HG02678 (cell line): ENCODE results near the gene RTP5.

Experiments used
- ATAC-seq: cut with Tn5 transposase; IDR thresholded peaks from one replicate; pipeline ENCODE4 v1.9.1; 2021; ENCODE audit warnings: mild to moderate bottlenecking, moderate library complexity; ENCODE audit not compliant: unreplicated experiment

The RTP5 gene

GRCh38 chr2:241885946-241886643, 16.6 kb downstream of the RTP5 start:
- no peak for ATAC-seq

GRCh38 chr2:241886840-241887447, 17.4 kb downstream of the RTP5 start:
- ATAC-seq = no peak

GRCh38 chr2:241887806-241888522, 18.4 kb downstream of the RTP5 start:
- ATAC-seq = no peak

GRCh38 chr2:241888641-241889040, 19.1 kb downstream of the RTP5 start:
- ATAC-seq = no peak

- ATAC-seq = no peak
Observed at GRCh38 chr2:241890524-241891235, 21.2 kb downstream of the RTP5 start.

GRCh38 chr2:241891315-241891987, 21.9 kb downstream of the RTP5 start:
- no peak for ATAC-seq

GRCh38 chr2:241891988-241892298, 22.4 kb downstream of the RTP5 start:
- no peak for ATAC-seq

GRCh38 chr2:241892299-241893137, 23.0 kb downstream of the RTP5 start:
- no peak for ATAC-seq

- no peak for ATAC-seq
Observed at GRCh38 chr2:241893265-241893664, 23.7 kb downstream of the RTP5 start.

GRCh38 chr2:241894056-241894641, 24.6 kb downstream of the RTP5 start:
- no peak for ATAC-seq

GRCh38 chr2:241894681-241895426, 25.3 kb downstream of the RTP5 start:
- ATAC-seq = no peak

- ATAC-seq = no peak
Observed at GRCh38 chr2:241895427-241895711, 25.8 kb downstream of the RTP5 start.

GRCh38 chr2:241895712-241896641, 26.4 kb downstream of the RTP5 start:
- ATAC-seq = no peak

- no peak for ATAC-seq
Observed at GRCh38 chr2:241896746-241897201, 27.2 kb downstream of the RTP5 start.

GRCh38 chr2:241897231-241897916, 27.8 kb downstream of the RTP5 start:
- ATAC-seq = no peak

- ATAC-seq = no peak
Observed at GRCh38 chr2:241898463-241899270, 29.1 kb downstream of the RTP5 start.
